SU-DHL-6 (cell line): Measurements from ENCODE around the gene HBQ1.

ENCODE experiments used
- EZH2phosphoT487 ChIP-seq: fragments of 200-600 bp; sonication (generic), shearing (Covaris generic); conservative IDR thresholded peaks from 2 replicates; pipeline ENCODE4 v1.6.1; 2018; ENCODE audit warnings: mild to moderate bottlenecking, antibody characterized with exemption, low read length, moderate library complexity, mixed read lengths
- TF ChIP-seq, protein P1 (sequence below): fragments of 200-600 bp; sonication (generic); IDR thresholded peaks from one replicate; pipeline ENCODE4 v1.5.1; 2017; ENCODE audit warnings: antibody characterized with exemption, mild to moderate bottlenecking, low read length, moderate library complexity; ENCODE audit not compliant: insufficient read depth, poor library complexity, severe bottlenecking

DNA sequence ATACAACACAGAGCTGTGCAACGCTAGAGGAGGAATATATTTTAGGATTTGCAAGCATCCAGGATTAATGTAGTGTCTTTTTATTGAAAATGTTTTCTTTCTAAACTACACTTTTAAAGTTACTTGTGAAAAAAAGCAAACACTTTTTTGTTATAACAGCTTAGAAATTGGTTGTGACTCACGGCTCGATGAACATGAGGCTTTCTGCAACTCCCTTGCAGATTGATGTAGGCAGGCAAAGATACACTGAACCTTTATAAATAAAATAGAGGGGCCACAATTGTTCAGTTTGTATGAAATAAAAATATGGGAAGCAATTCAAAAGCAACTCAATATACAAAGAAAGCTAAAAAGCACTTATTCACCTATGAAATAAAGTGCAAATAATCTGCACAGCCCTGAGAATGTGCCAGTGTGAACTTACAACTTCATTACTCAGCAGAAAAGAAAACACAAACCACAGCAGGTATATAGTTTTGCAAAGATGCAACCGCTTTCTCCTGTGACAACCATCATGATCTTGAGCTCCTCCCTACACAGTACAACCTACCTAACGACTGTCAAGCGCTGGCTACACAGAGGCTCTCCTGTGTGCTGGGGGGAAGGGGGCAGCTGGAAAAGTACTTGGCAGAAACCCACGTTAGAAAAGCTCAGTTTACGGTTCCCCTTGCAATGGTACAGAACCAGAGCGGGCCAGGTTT, 48.0 kb downstream of the HBQ1 start:
- TF ChIP-seq, protein P1, sequence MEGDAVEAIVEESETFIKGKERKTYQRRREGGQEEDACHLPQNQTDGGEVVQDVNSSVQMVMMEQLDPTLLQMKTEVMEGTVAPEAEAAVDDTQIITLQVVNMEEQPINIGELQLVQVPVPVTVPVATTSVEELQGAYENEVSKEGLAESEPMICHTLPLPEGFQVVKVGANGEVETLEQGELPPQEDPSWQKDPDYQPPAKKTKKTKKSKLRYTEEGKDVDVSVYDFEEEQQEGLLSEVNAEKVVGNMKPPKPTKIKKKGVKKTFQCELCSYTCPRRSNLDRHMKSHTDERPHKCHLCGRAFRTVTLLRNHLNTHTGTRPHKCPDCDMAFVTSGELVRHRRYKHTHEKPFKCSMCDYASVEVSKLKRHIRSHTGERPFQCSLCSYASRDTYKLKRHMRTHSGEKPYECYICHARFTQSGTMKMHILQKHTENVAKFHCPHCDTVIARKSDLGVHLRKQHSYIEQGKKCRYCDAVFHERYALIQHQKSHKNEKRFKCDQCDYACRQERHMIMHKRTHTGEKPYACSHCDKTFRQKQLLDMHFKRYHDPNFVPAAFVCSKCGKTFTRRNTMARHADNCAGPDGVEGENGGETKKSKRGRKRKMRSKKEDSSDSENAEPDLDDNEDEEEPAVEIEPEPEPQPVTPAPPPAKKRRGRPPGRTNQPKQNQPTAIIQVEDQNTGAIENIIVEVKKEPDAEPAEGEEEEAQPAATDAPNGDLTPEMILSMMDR: no peak
- TF ChIP-seq EZH2phosphoT487: no peak
